GM18507 (cell line): ENCODE data around the gene CERT1.
"Not testable (repeated sequence)": the region's sequence is repeated elsewhere in the genome, so short reads cannot be mapped to it uniquely, and the experiment has no call there.

Experiments used
- DNase-seq: peaks from one replicate; pipeline ENCODE4 v3.0.0; 2011; ENCODE audit warnings: low read depth; ENCODE audit not compliant: insufficient read length; ENCODE audit errors: extremely low spot score
- FAIRE-seq: peaks from 2 replicates; lab custom pipeline; 2011; peaks lifted over from hg19 to GRCh38; lab: Jason Lieb, UNC

Gene CERT1

DNA sequence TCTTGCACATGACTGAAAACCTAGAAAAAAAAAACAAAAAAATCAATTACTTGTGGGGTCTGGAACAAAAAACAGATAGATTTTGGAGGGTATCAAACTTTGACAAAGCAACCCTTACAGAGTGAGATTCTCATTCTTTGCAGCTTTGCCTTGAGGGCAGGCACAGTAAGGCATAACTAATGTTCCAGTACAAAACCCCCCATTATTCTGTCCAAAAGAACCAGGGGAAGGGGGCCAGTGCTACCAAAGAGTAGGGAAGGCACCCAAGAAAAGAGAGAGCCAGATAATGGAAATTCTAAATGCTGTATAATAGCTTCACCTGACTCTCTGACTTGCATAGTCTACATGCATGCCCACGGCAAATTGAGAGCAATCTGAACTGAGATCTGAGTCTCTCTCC is 13.2 kb upstream of the CERT1 start:
- no peak for DNase-seq
- peak; percentile 51 for FAIRE-seq

DNA sequence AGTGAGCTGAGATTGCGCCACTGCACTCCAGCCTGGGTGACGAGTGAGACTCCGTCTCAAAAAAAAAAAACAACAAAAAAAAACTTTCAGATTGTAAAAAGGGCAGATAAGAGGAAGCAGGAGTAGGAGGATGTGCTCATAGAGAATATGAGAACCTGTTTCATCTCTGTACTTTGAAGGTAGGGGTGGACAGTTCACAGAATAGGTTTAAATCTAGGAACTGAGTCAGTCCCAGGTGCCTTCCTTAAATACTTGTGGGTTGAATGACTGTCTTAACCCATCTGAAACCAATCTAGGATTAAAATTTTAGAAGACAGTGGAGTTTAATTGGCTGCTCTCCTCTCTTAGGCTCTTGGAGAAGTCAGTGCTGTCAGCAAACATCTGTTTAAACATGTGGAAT is 12.6 kb upstream of the CERT1 start:
- FAIRE-seq (peak; percentile 91), DNase-seq (no peak)

DNA sequence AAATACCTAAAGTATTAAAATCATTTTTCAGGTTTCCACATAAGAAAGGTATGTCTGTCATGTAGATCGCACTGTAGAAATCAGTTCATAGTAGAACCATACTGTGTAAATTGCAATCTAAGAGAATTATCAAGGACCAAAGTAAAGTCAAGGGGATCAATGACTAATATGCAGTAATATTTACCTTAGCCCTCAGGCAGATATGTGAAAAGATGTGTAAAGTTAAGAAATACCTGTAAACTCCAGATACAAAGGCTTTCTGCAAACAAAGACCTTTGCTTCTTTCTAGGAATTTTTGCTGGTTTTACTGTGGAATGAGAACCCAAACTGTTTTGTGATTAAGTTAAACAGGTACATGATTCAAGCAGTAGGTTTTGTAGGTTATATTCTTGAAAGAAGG is 11.8 kb upstream of the CERT1 start:
- FAIRE-seq (peak; percentile 36), DNase-seq (no peak)

- DNase-seq (no peak), FAIRE-seq (no peak)
These were observed 11.1 kb upstream of the CERT1 start for GRCh38 chr5:75522542-75522941.

- no peak for FAIRE-seq
- DNase-seq, result no peak
These were observed 10.6 kb upstream of the CERT1 start for GRCh38 chr5:75522025-75522424.

GRCh38 chr5:75521195-75521594 is 9.8 kb upstream of the CERT1 start:
- FAIRE-seq, result no peak

GRCh38 chr5:75519761-75520160 is 8.3 kb upstream of the CERT1 start:
- DNase-seq, result no peak
- FAIRE-seq, result no peak

More at GRCh38 chr5:75521195-75521594, 9.8 kb upstream of the CERT1 start:
- DNase-seq, result no peak

DNA sequence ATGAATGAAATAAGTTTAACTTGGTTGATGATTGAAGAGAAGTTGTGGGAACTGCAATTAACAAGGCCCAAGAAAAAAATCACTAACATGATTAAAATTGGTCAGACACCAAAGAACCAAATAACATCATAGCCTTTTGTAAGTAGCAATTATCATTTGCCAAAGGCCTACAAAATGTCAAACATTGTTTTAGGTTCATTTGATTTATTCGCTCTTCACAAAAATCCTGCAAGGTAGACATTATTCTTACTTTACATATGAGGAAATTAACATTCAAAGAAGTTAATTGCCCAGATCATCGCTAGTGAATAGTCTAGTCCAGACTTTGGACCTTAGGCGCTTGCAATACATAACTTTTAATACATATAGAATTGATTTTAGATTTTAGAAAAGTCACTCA is 2.9 kb upstream of the CERT1 start:
- DNase-seq (no peak), FAIRE-seq (peak; percentile 67)

- FAIRE-seq, result peak; percentile 71
- DNase-seq, result no peak
These were observed 2.4 kb upstream of the CERT1 start for GRCh38 chr5:75513841-75514240.

DNA sequence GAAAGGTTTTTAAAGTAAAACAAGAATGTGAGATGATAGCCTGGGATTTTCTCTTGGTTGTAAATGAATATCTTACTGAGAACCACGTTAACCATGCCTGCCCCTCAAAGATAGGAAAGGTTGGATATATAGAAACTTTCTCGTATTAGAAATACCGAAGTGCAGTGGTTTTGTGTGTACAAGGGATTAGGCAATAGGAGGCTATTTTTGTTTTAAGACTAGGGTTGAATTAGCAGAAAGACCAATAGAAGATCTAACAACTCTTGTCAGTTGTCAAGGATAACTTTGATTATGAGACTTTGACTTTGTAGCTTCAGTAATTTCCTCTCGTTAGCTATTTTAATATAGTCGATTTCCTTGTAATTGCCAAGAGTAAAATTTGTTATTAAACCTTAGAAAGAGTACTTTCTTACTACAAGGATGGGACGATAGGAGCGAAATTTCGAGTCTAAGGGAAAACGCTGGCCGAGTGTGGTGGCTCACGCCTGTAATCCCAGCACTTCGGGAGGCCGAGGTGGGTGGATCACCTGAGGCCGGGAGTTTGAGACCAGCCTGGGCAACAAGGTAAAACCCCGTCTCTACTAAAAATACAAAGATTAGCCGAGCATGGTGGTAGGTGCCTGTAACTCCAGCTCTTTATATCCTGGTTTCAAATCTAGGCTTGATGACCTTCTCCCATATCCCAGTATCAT is 1.1 kb upstream of the CERT1 start:
- DNase-seq, result no peak
- no peak for FAIRE-seq

DNA sequence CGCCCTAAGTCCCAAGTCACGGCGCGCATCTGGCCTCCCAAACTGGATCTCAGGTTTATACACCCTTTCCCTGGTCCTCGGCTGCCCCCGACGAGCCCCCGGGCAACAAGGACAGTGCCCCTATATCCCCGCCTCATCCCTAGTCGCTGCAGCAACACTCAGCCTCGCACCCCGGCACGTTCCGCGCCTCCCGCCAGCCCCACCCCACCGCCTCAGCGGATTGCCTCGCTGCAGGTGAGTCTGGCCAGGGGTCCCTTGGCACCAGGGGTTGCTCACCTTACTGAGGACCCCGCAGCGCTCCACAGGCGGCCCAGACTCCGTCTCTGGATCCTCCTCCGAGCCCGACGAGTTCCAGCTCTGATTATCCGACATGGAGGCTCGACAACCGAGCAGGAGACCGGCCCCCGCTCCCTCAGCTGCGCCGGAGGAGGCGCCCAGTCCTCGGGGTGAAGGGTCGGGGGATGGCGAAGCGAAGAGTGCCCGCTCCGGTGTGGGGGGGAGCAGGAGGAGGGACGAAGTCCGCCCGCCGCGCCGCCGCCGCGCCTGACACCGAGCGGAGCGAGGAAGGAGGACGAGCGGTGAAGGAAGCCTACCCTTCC is 494 bp downstream of the CERT1 start:
- FAIRE-seq (no peak), DNase-seq (no peak)

DNA sequence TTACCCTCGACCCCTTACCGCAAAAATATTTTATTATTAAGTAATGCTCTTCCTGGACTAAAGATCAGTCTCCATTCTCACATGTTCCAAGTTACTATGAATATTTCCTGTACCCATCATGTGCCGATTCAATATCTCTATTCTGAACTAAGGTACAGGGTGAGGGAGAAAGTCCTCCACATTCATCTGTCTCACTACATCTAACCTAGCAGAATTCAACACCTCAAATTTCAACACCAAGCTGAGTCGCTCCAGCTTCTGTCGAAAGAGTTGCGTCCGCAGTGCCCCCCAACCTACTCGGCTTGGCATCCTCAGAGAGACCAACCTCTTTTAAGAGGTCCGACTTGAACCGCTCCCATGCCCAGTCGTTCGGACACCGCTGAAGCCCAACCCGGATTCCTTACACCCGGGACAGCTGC is 1.0 kb downstream of the CERT1 start:
- FAIRE-seq (no peak), DNase-seq (no peak)

DNA sequence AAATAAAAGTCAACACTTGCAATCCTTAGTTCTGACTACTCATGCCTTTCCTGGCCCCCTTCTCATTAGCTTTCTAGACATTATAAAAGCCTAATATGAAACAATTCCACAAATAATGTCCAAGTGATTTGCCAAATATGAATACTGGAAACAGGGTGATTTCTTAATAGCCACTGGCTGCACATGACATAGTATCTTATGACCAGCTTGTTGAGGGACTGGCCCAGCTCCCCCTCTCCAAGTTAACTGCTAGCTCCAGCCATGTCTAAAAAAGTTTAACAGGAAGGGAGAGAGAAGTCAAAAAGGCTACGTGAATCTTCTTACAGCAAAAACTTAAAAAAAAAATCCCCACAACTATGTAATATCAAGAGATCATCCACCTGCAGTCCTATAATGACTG is 1.5 kb downstream of the CERT1 start:
- DNase-seq, result no peak
- FAIRE-seq, result no peak

GRCh38 chr5:75509546-75509945 is 1.9 kb downstream of the CERT1 start:
- DNase-seq (no peak), FAIRE-seq (peak; percentile 45)

GRCh38 chr5:75507841-75508240 is 3.6 kb downstream of the CERT1 start:
- DNase-seq (no peak), FAIRE-seq (no peak)

DNA sequence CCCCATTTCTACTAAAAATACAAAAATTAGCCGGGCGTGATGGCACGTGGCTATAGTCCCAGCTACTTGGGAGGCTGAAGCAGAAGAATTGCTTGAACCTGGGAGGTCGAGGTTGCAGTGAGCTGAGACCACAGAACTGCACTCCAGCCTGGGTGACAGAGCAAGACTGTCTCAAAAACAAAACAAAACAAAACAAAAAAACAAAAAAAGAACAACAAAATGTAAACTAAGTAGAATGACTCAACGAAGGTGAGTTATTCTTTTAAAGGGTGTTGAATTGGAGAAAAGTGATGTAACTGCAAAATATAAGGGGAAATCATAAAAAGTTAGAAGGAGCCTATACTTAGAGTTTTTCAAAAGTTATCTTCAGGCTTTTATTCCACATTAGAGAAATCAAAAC is 6.3 kb downstream of the CERT1 start:
- DNase-seq, FAIRE-seq: not testable (repeated sequence)

- not testable (repeated sequence) for DNase-seq, FAIRE-seq
These were observed 12.6 kb downstream of the CERT1 start for GRCh38 chr5:75498875-75499274.

- DNase-seq (no peak), FAIRE-seq (no peak)
These were observed 13.1 kb downstream of the CERT1 start for GRCh38 chr5:75498208-75498777.

DNA sequence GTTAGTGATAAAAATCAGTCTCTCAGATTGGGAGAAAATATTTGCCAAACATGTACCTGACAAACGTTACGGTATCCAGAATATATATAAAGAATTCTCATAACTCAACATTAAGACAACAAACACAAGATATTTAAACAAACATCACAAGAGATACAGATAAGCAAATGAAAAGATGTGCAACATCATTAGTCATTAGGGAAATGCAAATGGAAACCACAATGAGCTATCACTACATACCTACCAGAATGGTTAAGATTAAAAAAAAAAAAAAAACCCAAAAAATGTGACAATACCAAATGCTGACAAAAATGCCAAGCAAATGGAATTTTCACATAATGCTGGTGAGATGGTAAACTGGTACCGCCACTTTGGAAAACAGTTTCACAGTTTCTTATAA is 15.4 kb downstream of the CERT1 start:
- no peak for FAIRE-seq
- DNase-seq, result no peak

- no peak for DNase-seq
- FAIRE-seq, result no peak
These were observed 19.8 kb downstream of the CERT1 start for GRCh38 chr5:75491621-75492020.

DNA sequence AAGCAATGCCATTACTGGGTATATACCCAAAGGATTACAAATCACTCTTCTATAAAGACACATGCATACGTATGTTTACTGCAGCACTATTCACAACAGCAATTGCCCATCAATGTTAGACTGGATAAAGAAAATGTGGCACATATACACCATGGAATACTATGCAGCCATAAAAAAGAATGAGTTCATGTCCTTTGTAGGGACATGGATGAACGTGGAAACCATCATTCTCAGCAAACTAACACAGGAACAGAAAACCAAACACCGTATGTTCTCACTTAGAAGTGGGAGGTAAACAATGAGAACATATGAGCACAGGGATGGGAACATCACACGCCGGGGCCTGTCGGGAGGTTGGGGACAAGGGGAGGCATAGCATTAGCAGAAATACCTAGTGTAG is 21.6 kb downstream of the CERT1 start:
- DNase-seq, FAIRE-seq: not testable (repeated sequence)
